Stimulated activated CD4-positive, alpha-beta T cell treated with anti-CD3 and anti-CD28 coated beads, Interleukin-12 subunit alpha, Interleukin-12 subunit beta, amount 100 ng/mL, for 4 hours (primary cell): Measurements from ENCODE around the gene GLS.
"Not testable (repeated sequence)": the region's sequence is repeated elsewhere in the genome, so short reads cannot be mapped to it uniquely, and the experiment has no call there.

Source experiments
- DNase-seq: peaks from one replicate; pipeline ENCODE4 v3.0.0-alpha.2; 2020

GLS gene

GRCh38 chr2:190880378-190881083 is at the start of gene GLS:
Gene GLS (plus strand): TSS chr2:190880821. CDS start chr2:190881085, 264 bp downstream.
- DNase-seq = peak; percentile 93

GRCh38 chr2:190831941-190832340 is 48.7 kb upstream of the GLS start:
- no peak for DNase-seq

- no peak for DNase-seq
Observed at GRCh38 chr2:190834890-190835208, 45.8 kb upstream of the GLS start.

GRCh38 chr2:190835303-190835930 is 45.2 kb upstream of the GLS start:
- no peak for DNase-seq

- DNase-seq = no peak
Observed at GRCh38 chr2:190836767-190837166, 43.9 kb upstream of the GLS start.

GRCh38 chr2:190837420-190837819 is 43.2 kb upstream of the GLS start:
- no peak for DNase-seq

- DNase-seq = no peak
Observed at GRCh38 chr2:190837952-190838361, 42.7 kb upstream of the GLS start.

- no peak for DNase-seq
Observed at GRCh38 chr2:190838492-190838910, 42.1 kb upstream of the GLS start.

- no peak for DNase-seq
Observed at GRCh38 chr2:190840569-190841172, 40.0 kb upstream of the GLS start.

- DNase-seq = no peak
Observed at GRCh38 chr2:190841707-190842505, 38.7 kb upstream of the GLS start.

- no peak for DNase-seq
Observed at GRCh38 chr2:190842606-190843104, 38.0 kb upstream of the GLS start.

GRCh38 chr2:190843890-190844699 is 36.5 kb upstream of the GLS start:
- no peak for DNase-seq

GRCh38 chr2:190844700-190845401 is 35.8 kb upstream of the GLS start:
- DNase-seq = no peak

- no peak for DNase-seq
Observed at GRCh38 chr2:190846746-190847145, 33.9 kb upstream of the GLS start.

- no peak for DNase-seq
Observed at GRCh38 chr2:190847504-190848081, 33.0 kb upstream of the GLS start.

- DNase-seq = no peak
Observed at GRCh38 chr2:190849774-190850173, 30.8 kb upstream of the GLS start.

GRCh38 chr2:190853022-190853421 is 27.6 kb upstream of the GLS start:
- DNase-seq = not testable (repeated sequence)

- no peak for DNase-seq
Observed at GRCh38 chr2:190853531-190854383, 26.9 kb upstream of the GLS start.

GRCh38 chr2:190854726-190855125 is 25.9 kb upstream of the GLS start:
- DNase-seq = no peak

GRCh38 chr2:190855245-190855644 is 25.4 kb upstream of the GLS start:
- no peak for DNase-seq
